C4-2B (cell line): ENCODE data around the gene SHMT2.

Source experiments
- H3K27ac ChIP-seq: fragments of 450-650 bp; 2 replicates; pipeline ENCODE4 v1.5.1; 2017
- ZFX ChIP-seq: fragments of 450-650 bp; IDR thresholded peaks from 2 replicates; pipeline ENCODE4 v1.6.1; 2017
- TF ChIP-seq, protein P1 (sequence below): fragments of 450-650 bp; conservative IDR thresholded peaks from 2 replicates; pipeline ENCODE4 v1.5.1; 2017; ENCODE audit warnings: mild to moderate bottlenecking

SHMT2 gene

GRCh38 chr12:57250956-57251355 lies 21.4 kb downstream of the SHMT2 start, which contains the start of gene STAC3:
STAC3 (minus strand) TSS chr12:57251187; CDS start chr12:57249636, 1,551 bp downstream.
- no peak within 1 kb of the TSS for H3K27ac ChIP-seq
- TF ChIP-seq, protein P1, sequence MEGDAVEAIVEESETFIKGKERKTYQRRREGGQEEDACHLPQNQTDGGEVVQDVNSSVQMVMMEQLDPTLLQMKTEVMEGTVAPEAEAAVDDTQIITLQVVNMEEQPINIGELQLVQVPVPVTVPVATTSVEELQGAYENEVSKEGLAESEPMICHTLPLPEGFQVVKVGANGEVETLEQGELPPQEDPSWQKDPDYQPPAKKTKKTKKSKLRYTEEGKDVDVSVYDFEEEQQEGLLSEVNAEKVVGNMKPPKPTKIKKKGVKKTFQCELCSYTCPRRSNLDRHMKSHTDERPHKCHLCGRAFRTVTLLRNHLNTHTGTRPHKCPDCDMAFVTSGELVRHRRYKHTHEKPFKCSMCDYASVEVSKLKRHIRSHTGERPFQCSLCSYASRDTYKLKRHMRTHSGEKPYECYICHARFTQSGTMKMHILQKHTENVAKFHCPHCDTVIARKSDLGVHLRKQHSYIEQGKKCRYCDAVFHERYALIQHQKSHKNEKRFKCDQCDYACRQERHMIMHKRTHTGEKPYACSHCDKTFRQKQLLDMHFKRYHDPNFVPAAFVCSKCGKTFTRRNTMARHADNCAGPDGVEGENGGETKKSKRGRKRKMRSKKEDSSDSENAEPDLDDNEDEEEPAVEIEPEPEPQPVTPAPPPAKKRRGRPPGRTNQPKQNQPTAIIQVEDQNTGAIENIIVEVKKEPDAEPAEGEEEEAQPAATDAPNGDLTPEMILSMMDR: no peak
- no peak for TF ChIP-seq ZFX

DNA sequence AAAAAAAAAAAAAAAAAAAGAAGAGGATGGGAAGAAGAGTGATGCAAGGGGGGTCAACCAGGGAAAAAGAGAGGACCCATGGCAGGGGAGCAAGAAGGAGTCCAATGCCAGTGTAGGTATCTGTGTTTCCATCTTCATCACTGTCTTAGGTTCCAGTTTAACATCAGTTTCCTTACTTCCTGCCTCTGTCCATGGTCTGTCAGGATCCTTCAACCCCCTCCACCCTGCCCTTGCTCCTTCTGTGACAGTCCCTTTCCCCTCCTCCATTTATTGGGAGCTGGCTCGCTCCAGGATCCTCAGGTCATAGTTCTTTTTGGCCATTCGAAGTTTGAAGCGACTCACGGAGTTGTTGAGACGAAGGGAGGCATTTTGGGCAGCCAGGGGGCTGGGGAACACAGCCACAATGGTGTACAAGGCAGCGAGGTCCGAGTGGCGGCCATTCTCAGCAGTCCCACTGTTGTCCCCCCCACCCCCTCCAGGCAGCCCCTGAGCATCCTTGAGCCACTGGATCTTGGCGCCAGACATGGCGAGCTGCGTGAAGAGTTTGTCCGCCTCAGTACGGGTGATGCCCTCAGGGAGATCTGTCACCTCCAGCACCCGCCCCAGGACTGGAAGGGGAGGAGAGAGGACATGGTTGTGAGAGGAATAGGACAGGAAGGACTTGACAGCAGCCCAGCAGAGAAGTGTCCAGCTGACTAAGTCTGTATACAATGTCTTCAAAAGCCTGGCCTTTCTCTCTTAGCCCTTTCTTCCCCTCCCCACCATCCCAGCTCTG lies 25.2 kb downstream of the SHMT2 start:
- no peak overlapping the region for H3K27ac ChIP-seq
- TF ChIP-seq ZFX: no peak
- TF ChIP-seq, protein P1: no peak

DNA sequence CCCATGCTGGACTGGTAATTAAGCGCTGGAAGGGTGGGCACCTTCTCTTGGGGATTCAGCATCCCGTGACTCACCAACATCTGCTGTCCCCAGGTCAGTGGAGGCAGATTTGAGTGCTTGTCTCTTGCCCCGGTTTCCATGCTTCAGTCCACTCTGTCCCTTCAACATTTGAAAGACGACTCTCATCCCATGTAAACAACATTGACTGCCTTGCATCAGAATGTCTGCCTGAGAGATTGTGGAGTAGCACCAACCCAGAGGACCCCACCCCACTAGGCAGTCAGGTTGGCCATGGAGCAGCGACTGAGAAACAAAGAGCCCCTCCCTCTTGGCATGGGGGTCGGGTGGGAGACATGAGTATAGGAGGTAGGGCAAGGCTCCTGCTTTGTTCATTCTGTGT lies 26.4 kb downstream of the SHMT2 start:
- TF ChIP-seq ZFX: no peak
- TF ChIP-seq, protein P1: no peak
- no peak overlapping the region for H3K27ac ChIP-seq

- no peak for TF ChIP-seq ZFX
- TF ChIP-seq, protein P1: no peak
- H3K27ac ChIP-seq: no peak overlapping the region
These were observed 29.8 kb downstream of the SHMT2 start for GRCh38 chr12:57258977-57259970.

DNA sequence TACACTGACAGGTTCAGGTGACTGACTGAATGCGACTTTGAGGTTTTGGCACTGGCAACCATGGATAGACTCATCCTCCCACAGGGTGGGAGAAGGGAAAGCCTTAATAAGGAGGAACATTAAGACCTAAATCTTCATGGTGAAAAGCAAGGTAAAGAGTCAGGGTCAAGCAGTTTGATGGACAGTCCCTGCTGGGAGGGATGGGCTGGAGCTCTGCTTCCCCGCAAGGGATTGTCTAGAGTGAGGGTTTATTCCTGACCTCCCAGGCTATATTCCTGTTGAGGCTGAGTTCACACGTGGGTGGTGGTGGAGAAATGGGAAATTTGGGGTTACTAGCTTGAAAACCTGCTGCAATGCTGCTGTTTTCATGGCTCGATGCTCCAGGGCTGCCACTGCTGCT lies 30.9 kb downstream of the SHMT2 start:
- TF ChIP-seq, protein P1: no peak
- no peak for TF ChIP-seq ZFX
- no peak overlapping the region for H3K27ac ChIP-seq

- no peak for TF ChIP-seq ZFX
- TF ChIP-seq, protein P1: no peak
- H3K27ac ChIP-seq: no peak overlapping the region
These were observed 31.9 kb downstream of the SHMT2 start for GRCh38 chr12:57261428-57261865.
